T-helper 22 cell (primary cell): ENCODE measurements around the gene POLH.

Experiments used
- DNase-seq: peaks from one replicate; pipeline ENCODE4 v3.0.0-alpha.2; 2020; ENCODE audit warnings: low read depth

The POLH gene

GRCh38 chr6:43606019-43606418, 30.0 kb downstream of the POLH start:
- DNase-seq, result no peak

- DNase-seq, result peak; percentile 8
Observed at GRCh38 chr6:43608310-43608763, 32.4 kb downstream of the POLH start.

- DNase-seq, result no peak
Observed at GRCh38 chr6:43608807-43609206, 32.8 kb downstream of the POLH start.

GRCh38 chr6:43609402-43609801, 33.4 kb downstream of the POLH start:
- DNase-seq, result no peak

GRCh38 chr6:43610431-43610830, 34.4 kb downstream of the POLH start:
- DNase-seq, result no peak

DNA sequence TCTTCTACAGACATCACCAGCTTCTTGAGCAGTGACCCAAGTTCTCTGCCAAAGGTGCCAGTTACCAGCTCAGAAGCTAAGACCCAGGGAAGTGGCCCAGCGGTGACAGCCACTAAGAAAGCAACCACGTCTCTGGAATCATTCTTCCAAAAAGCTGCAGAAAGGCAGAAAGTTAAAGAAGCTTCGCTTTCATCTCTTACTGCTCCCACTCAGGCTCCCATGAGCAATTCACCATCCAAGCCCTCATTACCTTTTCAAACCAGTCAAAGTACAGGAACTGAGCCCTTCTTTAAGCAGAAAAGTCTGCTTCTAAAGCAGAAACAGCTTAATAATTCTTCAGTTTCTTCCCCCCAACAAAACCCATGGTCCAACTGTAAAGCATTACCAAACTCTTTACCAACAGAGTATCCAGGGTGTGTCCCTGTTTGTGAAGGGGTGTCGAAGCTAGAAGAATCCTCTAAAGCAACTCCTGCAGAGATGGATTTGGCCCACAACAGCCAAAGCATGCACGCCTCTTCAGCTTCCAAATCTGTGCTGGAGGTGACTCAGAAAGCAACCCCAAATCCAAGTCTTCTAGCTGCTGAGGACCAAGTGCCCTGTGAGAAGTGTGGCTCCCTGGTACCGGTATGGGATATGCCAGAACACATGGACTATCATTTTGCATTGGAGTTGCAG, 37.9 kb downstream of the POLH start:
- DNase-seq, result no peak

DNA sequence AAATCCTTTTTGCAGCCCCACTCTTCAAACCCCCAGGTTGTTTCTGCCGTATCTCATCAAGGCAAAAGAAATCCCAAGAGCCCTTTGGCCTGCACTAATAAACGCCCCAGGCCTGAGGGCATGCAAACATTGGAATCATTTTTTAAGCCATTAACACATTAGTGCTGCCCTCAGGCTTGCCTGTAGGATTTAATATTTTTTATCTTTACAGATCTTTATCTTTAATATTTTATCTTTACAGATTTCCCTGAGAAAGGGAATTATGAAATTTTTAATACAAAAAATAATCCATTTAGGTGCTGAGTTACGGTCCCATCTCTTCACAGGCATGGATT, 38.4 kb downstream of the POLH start:
- no peak for DNase-seq

GRCh38 chr6:43616725-43617472, 40.9 kb downstream of the POLH start:
- DNase-seq, result no peak

GRCh38 chr6:43621078-43621835, 45.3 kb downstream of the POLH start:
- DNase-seq, result no peak

DNA sequence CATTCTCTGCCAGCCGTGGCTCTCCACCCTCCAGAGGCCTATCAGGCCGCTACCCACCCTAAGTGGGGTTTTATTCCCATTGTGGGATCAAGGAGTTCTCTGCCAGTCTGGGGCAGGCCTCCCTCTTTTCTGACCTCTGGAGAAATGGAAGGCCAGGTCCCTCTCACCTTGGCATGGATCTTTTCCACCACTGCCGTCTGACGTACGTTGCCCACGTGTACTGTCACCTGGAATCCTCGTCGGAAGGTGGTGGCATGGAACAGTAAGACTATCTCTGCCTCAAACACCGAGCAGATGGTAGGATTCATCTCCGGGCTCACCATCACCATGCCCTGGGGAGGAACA, 45.8 kb downstream of the POLH start:
- no peak for DNase-seq

DNA sequence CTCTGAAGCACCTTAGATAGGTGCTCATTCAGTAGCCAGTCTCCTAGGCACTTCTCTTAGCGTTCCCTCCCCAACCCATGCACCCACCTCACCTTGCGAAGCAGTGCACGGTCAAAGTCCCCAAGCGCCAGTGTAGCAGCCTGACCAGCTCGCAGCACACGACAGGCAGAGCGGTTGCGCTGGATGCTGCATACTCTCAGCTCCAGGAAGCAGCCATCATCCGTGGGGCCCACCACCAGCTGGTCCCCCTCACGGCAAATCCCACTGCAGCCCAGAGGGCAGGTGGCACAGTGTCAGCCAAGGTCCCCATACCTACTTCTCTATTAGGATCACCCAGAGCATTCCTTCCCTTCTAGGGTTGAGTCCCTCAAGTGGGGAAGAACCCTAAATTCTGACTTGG, 46.6 kb downstream of the POLH start:
- DNase-seq, result no peak

DNA sequence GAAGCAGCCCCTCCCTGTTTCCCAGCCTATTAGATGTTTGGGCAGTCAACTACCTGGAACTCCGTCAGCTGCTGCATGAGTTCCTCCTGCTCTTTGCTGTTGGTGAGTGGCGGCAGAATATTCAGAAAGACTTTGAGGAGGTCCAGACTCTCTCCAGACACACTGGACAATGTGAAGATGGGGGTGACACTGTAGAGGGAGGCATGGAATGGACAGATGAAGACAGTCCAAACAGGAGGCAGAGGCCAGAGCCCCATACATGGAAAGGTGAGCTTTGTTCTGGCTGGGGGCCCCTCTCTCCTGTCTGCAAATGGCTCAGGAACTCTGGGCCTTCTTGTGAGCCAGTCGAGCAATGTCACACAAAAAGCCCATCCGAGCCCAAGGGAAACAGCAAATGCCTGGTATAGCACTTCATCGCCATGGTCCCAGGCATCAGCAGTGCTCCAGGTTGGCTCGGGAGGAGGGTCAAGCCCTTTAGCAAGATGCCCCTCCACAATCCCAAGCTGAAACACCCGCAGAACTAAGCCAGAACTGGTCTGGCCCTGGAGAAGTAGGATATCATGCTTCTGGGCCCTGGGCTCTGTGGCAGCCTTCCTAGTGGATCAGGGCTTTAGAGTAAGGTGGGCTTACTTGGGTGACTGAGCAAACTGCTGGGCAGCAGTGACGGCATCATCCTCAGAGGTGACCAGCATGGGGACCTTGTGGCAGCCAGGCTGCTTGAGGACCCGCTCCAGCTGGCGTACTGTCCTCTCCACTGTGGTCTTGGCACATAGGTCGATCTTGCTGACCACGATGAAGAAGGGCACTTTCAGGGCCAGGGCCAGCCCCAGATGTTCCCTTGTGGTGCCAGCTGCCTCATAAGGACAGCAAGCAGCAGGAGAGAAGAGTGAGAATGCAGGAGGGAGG, 48.1 kb downstream of the POLH start:
- DNase-seq, result no peak

DNA sequence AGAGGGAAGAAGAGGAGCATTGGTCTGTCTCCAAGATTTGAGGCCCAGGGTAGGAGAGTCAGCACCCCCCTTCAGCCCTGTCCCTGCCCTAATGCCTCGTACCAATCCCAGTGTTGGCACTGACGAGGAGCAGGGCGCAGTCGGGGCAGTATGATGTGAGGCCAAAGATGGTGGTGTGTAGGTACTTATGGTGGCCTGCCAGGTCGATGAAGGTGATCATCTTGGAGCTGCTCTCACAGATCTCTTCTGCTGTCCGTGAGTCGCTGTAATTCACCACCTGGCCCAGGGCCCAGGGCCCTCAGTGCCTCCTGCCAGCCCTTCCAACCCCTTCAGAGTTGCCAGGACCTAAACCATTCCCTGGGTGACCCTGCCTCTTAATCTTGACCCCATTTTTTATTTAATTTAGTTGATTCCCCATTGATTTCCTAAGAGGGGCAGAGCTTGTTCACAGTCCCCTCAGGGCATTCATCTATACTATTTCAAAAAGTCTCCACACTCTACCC, 48.9 kb downstream of the POLH start:
- DNase-seq, result no peak

DNA sequence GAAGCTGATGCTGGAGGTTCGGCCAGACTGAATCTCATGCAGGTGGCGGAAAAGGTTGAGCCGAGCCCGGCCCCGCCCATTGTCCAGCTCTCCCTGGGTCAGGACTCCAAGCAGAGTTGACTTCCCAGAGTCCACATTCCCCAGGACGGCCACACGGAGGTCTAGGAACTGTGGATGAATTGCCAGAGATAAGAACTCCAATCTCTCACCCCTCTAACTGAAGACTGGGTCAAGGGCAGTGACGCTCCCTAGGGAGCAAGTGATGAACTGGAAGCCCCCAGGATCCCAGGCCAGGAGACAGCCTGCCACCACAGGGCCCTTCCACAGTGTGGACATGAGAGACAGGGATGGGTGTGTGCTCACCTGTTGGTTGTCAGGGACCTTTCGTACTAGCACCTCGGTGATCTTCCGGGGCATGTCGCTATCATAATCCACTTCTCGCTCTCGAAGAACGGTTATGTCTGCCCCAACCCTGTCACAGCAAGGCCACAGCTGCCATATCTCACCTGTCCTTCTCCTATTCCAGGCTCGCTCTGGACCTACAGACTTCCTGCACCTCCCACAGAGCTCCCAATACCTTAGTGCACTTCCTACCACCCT, 49.5 kb downstream of the POLH start:
- no peak for DNase-seq

- DNase-seq, result no peak
Observed at GRCh38 chr6:43627008-43627825, 51.2 kb downstream of the POLH start.

- peak; percentile 41 for DNase-seq
Observed at GRCh38 chr6:43628393-43629103, 52.6 kb downstream of the POLH start.

DNA sequence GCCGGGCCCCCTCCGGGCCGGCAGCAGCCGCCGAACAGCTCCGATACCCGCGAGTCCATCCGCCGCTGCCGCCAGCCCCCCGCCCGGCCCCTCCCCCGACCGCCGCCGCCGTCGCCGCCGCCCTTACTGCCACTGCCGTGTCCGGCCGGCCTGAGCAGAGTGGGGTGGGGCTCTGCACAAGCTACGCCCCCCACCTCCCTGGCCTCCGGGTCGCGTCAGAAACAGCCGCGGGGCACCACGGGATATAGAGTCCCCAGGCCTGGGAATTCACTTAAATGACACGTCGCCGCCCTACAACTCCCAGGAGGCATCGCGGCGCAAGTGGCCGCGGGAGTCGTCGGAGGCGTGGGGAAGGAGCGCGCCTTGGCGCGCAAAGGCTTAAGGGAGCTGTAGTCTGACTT, 53.1 kb downstream of the POLH start, which contains the start of gene GTPBP2:
TSS of gene GTPBP2 (minus strand) at position 161 of the 401 bp plus-strand sequence. CDS start at position 59, 102 bp downstream.
- DNase-seq, result peak; percentile 95

- DNase-seq, result peak; percentile 85
Observed at GRCh38 chr6:43629505-43630300, 53.7 kb downstream of the POLH start.
